Activated naive CD4-positive, alpha-beta T cell treated with anti-CD3 and anti-CD28 coated beads, Interleukin-2, amount 50 U/mL, for 16 hours (primary cell): Measurements from ENCODE around the gene ELOVL2.

Experiments used
- DNase-seq: peaks from one replicate; pipeline ENCODE4 v3.0.0-alpha.2; 2020

ELOVL2 gene

GRCh38 chr6:11056871-11057270 is 12.8 kb upstream of the ELOVL2 start:
- no peak for DNase-seq

- no peak for DNase-seq
These were observed 11.1 kb upstream of the ELOVL2 start for GRCh38 chr6:11055127-11055627.

GRCh38 chr6:11054722-11055121 is 10.6 kb upstream of the ELOVL2 start:
- no peak for DNase-seq

GRCh38 chr6:11053307-11053706 is 9.2 kb upstream of the ELOVL2 start:
- no peak for DNase-seq

- no peak for DNase-seq
These were observed 6.6 kb upstream of the ELOVL2 start for GRCh38 chr6:11050731-11051130.

GRCh38 chr6:11044712-11045167 is 635 bp upstream of the ELOVL2 start:
- DNase-seq, result no peak

GRCh38 chr6:11043378-11043960 is 636 bp downstream of the ELOVL2 start:
- DNase-seq, result no peak

GRCh38 chr6:11042750-11043377 is 1.2 kb downstream of the ELOVL2 start:
- DNase-seq, result no peak

- no peak for DNase-seq
These were observed 1.9 kb downstream of the ELOVL2 start for GRCh38 chr6:11042025-11042749.

GRCh38 chr6:11040134-11040533 is 4.0 kb downstream of the ELOVL2 start:
- no peak for DNase-seq

GRCh38 chr6:11039040-11039439 is 5.1 kb downstream of the ELOVL2 start:
- DNase-seq, result no peak

GRCh38 chr6:11036977-11037430 is 7.1 kb downstream of the ELOVL2 start:
- DNase-seq, result no peak

GRCh38 chr6:11036351-11036740 is 7.8 kb downstream of the ELOVL2 start:
- DNase-seq, result no peak

GRCh38 chr6:11035616-11036350 is 8.3 kb downstream of the ELOVL2 start:
- DNase-seq, result no peak

- no peak for DNase-seq
These were observed 10.3 kb downstream of the ELOVL2 start for GRCh38 chr6:11033825-11034224.

- no peak for DNase-seq
These were observed 13.2 kb downstream of the ELOVL2 start for GRCh38 chr6:11030904-11031303.

GRCh38 chr6:11028959-11029358 is 15.1 kb downstream of the ELOVL2 start:
- no peak for DNase-seq

GRCh38 chr6:11027565-11028110 is 16.5 kb downstream of the ELOVL2 start:
- no peak for DNase-seq

GRCh38 chr6:11025921-11026635 is 18.0 kb downstream of the ELOVL2 start:
- DNase-seq, result no peak

GRCh38 chr6:11025130-11025529 is 19.0 kb downstream of the ELOVL2 start:
- no peak for DNase-seq

- DNase-seq, result no peak
These were observed 21.1 kb downstream of the ELOVL2 start for GRCh38 chr6:11023032-11023431.

- DNase-seq, result no peak
These were observed 22.4 kb downstream of the ELOVL2 start for GRCh38 chr6:11021714-11022113.
